ENCODE measurements around the gene SH2D3A. TPM values are rescaled to one million over a fixed set of nuclear protein-coding genes. Genes with fewer than 3 reads are reported as not detected.

SH2D3A gene
- total and polyA plus RNA-seq, 2 donors (not counting 1 experiment from before 2014, with no cell fraction given) = not detected

- Histone ChIP-seq H3K9ac (ENCODE audit: insufficient read depth, low read length) (peak overlapping the region; percentile 36), H3K4me2 (ENCODE audit: extremely low read depth, insufficient read depth, low read length) (peak overlapping the region; percentile 92), H4K20me1 (ENCODE audit: control insufficient read depth, extremely low read depth, insufficient read depth, low read length) (no peaks in the 10 kb centered on the region), H3K4me3 (replicated peaks in 1 of 4; ENCODE audit: control extremely low read depth in 1 of 4, insufficient read depth in 1 of 4, low read depth in 3 of 4, low read length in 4 of 4) (peak overlapping the region; percentile 30 to 52 (median 41)), H3K79me2 (ENCODE audit: control insufficient read depth, insufficient read depth, low read length) (peaks cover 7% of the 10 kb centered on the region), H2AFZ (ENCODE audit: low read length) (peak overlapping the region; percentile 77), H3K36me3 (ENCODE audit: control insufficient read depth, insufficient read depth, low read length) (peaks cover 5% of the 10 kb centered on the region), H3K9me3 (ENCODE audit: control insufficient read depth, insufficient read depth, low read depth, low read length) (no peaks in the 10 kb centered on the region), H3K27ac (ENCODE audit: insufficient read depth, low read length) (peak overlapping the region; percentile 81), H3K27me3 (ENCODE audit: control insufficient read depth, insufficient read depth, low read length) (no peaks in the 10 kb centered on the region), H3K4me1 (ENCODE audit: control insufficient read depth, extremely low read depth, insufficient read depth, low read length) (peaks cover 23% of the 10 kb centered on the region)
- DNase-seq (ENCODE audit: low read depth in 2 of 2) = no peak
- TF ChIP-seq, protein P1, sequence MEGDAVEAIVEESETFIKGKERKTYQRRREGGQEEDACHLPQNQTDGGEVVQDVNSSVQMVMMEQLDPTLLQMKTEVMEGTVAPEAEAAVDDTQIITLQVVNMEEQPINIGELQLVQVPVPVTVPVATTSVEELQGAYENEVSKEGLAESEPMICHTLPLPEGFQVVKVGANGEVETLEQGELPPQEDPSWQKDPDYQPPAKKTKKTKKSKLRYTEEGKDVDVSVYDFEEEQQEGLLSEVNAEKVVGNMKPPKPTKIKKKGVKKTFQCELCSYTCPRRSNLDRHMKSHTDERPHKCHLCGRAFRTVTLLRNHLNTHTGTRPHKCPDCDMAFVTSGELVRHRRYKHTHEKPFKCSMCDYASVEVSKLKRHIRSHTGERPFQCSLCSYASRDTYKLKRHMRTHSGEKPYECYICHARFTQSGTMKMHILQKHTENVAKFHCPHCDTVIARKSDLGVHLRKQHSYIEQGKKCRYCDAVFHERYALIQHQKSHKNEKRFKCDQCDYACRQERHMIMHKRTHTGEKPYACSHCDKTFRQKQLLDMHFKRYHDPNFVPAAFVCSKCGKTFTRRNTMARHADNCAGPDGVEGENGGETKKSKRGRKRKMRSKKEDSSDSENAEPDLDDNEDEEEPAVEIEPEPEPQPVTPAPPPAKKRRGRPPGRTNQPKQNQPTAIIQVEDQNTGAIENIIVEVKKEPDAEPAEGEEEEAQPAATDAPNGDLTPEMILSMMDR (conservative IDR thresholded peaks at IDR 0.05 in 1 of 2, IDR thresholded peaks at IDR 0.05 in 1 of 2; ENCODE audit: low read depth in 1 of 2, low read length in 2 of 2) = no peak
Measured at GRCh38 chr19:6738787-6739389, 28.3 kb downstream of the SH2D3A start.

- Histone ChIP-seq H3K9me3 (ENCODE audit: control insufficient read depth, insufficient read depth, low read depth, low read length) (no peaks in the 10 kb centered on the region), H3K4me2 (ENCODE audit: extremely low read depth, insufficient read depth, low read length) (peak overlapping the region; percentile 92), H3K27ac (ENCODE audit: insufficient read depth, low read length) (peak overlapping the region; percentile 81), H3K36me3 (ENCODE audit: control insufficient read depth, insufficient read depth, low read length) (peaks cover 1% of the 10 kb centered on the region), H3K4me3 (replicated peaks in 1 of 4; ENCODE audit: control extremely low read depth in 1 of 4, insufficient read depth in 1 of 4, low read depth in 3 of 4, low read length in 4 of 4) (peak overlapping the region in 1 of 4 experiments; percentile 51), H3K4me1 (ENCODE audit: control insufficient read depth, extremely low read depth, insufficient read depth, low read length) (peaks cover 19% of the 10 kb centered on the region), H4K20me1 (ENCODE audit: control insufficient read depth, extremely low read depth, insufficient read depth, low read length) (no peaks in the 10 kb centered on the region), H3K27me3 (ENCODE audit: control insufficient read depth, insufficient read depth, low read length) (no peaks in the 10 kb centered on the region), H3K79me2 (ENCODE audit: control insufficient read depth, insufficient read depth, low read length) (peaks cover 7% of the 10 kb centered on the region), H3K9ac (ENCODE audit: insufficient read depth, low read length) (no peak overlapping the region), H2AFZ (ENCODE audit: low read length) (peak overlapping the region; percentile 77)
- peak; percentile 76 to 84 for DNase-seq (ENCODE audit: low read depth in 2 of 2)
- TF ChIP-seq, protein P1 (conservative IDR thresholded peaks at IDR 0.05 in 1 of 2, IDR thresholded peaks at IDR 0.05 in 1 of 2; ENCODE audit: low read depth in 1 of 2, low read length in 2 of 2) = peak; percentile 57 to 74
- TF ChIP-seq EZH2 (IDR thresholded peaks at IDR 0.05; ENCODE audit: low read length, missing control alignments) = no peak
Measured at GRCh38 chr19:6737873-6738786, 29.1 kb downstream of the SH2D3A start.

DNA sequence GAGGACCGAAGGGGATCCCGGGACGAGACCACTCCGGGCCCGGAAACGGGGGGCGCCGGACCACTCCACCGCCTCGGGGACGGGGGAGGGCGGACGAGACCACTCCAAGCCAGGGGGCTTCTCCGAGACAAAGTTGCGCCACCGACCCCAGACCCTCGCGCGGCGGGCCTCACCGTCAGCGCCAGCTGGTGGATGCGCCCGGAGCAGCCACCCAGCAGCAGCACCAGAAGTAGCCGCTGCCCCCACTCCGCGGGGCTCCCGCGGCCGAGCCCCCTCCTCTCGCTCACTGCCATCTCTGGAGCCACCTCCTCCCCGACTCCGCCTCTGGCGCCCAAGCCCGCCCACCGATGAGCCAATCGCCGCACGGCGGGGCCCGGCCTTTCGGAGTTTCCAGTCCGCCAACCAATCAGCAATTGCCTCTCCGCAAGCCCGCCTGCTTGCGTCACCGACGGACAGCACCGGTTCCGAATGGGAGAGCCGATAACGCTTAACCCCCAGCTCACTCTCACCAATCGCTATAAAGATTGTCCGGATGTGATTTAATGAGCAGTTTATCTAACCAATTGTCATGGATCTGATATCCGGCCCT, 29.9 kb downstream of the SH2D3A start, which contains the start of gene GPR108:
Gene GPR108 (minus strand): TSS at position 297 of the 589 bp plus-strand sequence. CDS start 4 bp downstream, at position 293.
- peak within 1 kb of the TSS; percentile 72 to 98 (median 82) for H3K4me3 ChIP-seq (replicated peaks in 1 of 4; ENCODE audit: control extremely low read depth in 1 of 4, insufficient read depth in 1 of 4, low read depth in 3 of 4, low read length in 4 of 4)
- DNase-seq (ENCODE audit: low read depth in 2 of 2) = peak; percentile 100

More for the DNA sequence above, 29.9 kb downstream of the SH2D3A start, which contains the start of gene GPR108:
- H3K9ac ChIP-seq (ENCODE audit: insufficient read depth, low read length) = peak within 1 kb of the TSS; percentile 91
- peaks cover 17% of the 10 kb centered on the region for H3K4me1 ChIP-seq (ENCODE audit: control insufficient read depth, extremely low read depth, insufficient read depth, low read length)
- no peak for TF ChIP-seq EZH2 (IDR thresholded peaks at IDR 0.05; ENCODE audit: low read length, missing control alignments)
- TF ChIP-seq, protein P1 (conservative IDR thresholded peaks at IDR 0.05 in 1 of 2, IDR thresholded peaks at IDR 0.05 in 1 of 2; ENCODE audit: low read depth in 1 of 2, low read length in 2 of 2) = no peak
- H3K9me3 ChIP-seq (ENCODE audit: control insufficient read depth, insufficient read depth, low read depth, low read length) = no peaks in the 10 kb centered on the region
- H2AFZ ChIP-seq (ENCODE audit: low read length) = peak within 1 kb of the TSS; percentile 79
- peaks cover 7% of the 10 kb centered on the region for H3K79me2 ChIP-seq (ENCODE audit: control insufficient read depth, insufficient read depth, low read length)
- H3K27me3 ChIP-seq (ENCODE audit: control insufficient read depth, insufficient read depth, low read length) = no peaks in the 10 kb centered on the region
- H3K27ac ChIP-seq (ENCODE audit: insufficient read depth, low read length) = peak within 1 kb of the TSS; percentile 93
- H3K4me2 ChIP-seq (ENCODE audit: extremely low read depth, insufficient read depth, low read length) = peak within 1 kb of the TSS; percentile 92
- H3K36me3 ChIP-seq (ENCODE audit: control insufficient read depth, insufficient read depth, low read length) = no peaks in the 10 kb centered on the region
- no peaks in the 10 kb centered on the region for H4K20me1 ChIP-seq (ENCODE audit: control insufficient read depth, extremely low read depth, insufficient read depth, low read length)

All from fibroblast of lung (primary cell).